ENCODE results near the gene TMEM156. TPM values are rescaled to one million over a fixed set of nuclear protein-coding genes. Genes with fewer than 3 reads are reported as not detected.

Gene TMEM156
- polyA plus RNA-seq, 3 donors = 0.31 to 1.1 (median 0.43) TPM

DNA sequence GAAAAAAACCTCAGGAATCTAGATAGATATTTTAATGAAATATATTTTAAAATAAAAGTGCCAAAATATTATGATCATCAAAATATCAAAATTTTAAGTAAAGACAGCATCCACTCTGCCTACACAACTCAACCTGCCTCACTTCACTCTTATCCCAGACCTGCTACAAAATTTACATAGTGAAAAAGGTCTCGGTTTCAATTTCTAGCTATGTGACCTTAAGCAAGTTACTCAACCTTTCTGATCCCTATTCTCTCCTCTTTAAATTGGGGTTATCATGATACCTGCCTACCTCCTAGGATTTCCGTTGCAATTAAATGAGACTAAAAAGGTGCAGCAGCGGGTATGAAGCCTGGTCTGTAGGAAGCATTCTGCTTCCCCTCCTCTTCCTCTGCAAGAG is 91.7 kb downstream of the TMEM156 start:
- Histone ChIP-seq H3K4me2 (replicated peaks; ENCODE audit: extremely low read depth, low read length, poor library complexity, severe bottlenecking) (no peak overlapping the region), H3K79me2 (ENCODE audit: insufficient read depth, low read length) (no peaks in the 10 kb centered on the region), H3K9ac (ENCODE audit: insufficient read depth, low read length, poor library complexity, severe bottlenecking) (no peak overlapping the region), H3K27me3 (ENCODE audit: control insufficient read depth in 2 of 2, insufficient read depth in 2 of 2, low read length in 2 of 2) (no peaks in the 10 kb centered on the region), H2AFZ (ENCODE audit: insufficient read depth, low read depth, low read length, poor library complexity, severe bottlenecking) (no peak overlapping the region), H3K4me3 (replicated peaks in 1 of 3; ENCODE audit: low read depth in 2 of 3, low read length in 3 of 3) (no peak overlapping the region), H3K36me3 (replicated peaks in 1 of 2; ENCODE audit: control insufficient read depth in 1 of 2, insufficient read depth in 2 of 2, low read length in 2 of 2) (peaks cover 25 to 88% of the 10 kb centered on the region in 2 donors), H3K4me1 (ENCODE audit: control insufficient read depth in 1 of 2, insufficient read depth in 2 of 2, low read length in 2 of 2) (no peaks in the 10 kb centered on the region), H3K27ac (ENCODE audit: low read depth in 1 of 2, low read length in 2 of 2) (no peak overlapping the region), H3K9me3 (replicated peaks in 1 of 2; ENCODE audit: control insufficient read depth in 1 of 2, insufficient read depth in 1 of 2, low read length in 2 of 2) (no peaks in the 10 kb centered on the region), H4K20me1 (ENCODE audit: insufficient read depth, low read length) (no peaks in the 10 kb centered on the region)
- intact Hi-C loops (cut with micrococcal nuclease) = no loop called here
- H3K4me3 Mint-ChIP-seq = no peak overlapping the region
- WGBS (ENCODE audit: insufficient coverage) = 100% methylated on average over 2 of the region's 3 CpGs
- no peaks in the 10 kb centered on the region for H3K9me3 Mint-ChIP-seq
- no peaks in the 10 kb centered on the region for H3K4me1 Mint-ChIP-seq
- no peak overlapping the region for H3K27ac Mint-ChIP-seq
- no peak for DNase-seq
- TF ChIP-seq, protein P1, sequence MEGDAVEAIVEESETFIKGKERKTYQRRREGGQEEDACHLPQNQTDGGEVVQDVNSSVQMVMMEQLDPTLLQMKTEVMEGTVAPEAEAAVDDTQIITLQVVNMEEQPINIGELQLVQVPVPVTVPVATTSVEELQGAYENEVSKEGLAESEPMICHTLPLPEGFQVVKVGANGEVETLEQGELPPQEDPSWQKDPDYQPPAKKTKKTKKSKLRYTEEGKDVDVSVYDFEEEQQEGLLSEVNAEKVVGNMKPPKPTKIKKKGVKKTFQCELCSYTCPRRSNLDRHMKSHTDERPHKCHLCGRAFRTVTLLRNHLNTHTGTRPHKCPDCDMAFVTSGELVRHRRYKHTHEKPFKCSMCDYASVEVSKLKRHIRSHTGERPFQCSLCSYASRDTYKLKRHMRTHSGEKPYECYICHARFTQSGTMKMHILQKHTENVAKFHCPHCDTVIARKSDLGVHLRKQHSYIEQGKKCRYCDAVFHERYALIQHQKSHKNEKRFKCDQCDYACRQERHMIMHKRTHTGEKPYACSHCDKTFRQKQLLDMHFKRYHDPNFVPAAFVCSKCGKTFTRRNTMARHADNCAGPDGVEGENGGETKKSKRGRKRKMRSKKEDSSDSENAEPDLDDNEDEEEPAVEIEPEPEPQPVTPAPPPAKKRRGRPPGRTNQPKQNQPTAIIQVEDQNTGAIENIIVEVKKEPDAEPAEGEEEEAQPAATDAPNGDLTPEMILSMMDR (IDR thresholded peaks at IDR 0.05) = no peak
- H3K27me3 Mint-ChIP-seq (ENCODE audit: low read depth in 3 of 3) = no peaks in the 10 kb centered on the region
- H3K36me3 Mint-ChIP-seq = peaks cover 64 to 77% of the 10 kb centered on the region in 2 donors

DNA sequence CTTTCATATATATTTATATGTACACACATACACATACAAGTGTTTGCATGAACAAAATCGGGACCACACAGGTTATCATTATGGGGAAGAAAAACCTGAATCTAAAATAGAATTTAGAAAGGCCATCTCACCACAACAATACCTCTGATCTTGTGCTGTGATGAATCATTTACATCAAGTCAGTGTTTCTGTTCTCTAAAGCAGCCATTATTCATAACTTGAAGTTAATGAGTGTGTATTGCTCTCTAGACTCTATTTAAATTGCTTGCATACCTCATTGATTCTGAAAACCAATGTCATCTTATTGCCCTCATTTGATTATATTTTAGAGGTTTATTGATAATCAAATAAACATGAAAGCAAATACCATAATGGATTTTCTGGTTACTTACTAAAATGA is 93.0 kb downstream of the TMEM156 start:
- Histone ChIP-seq H3K27ac (ENCODE audit: low read depth in 1 of 2, low read length in 2 of 2) (no peak overlapping the region), H3K9me3 (replicated peaks in 1 of 2; ENCODE audit: control insufficient read depth in 1 of 2, insufficient read depth in 1 of 2, low read length in 2 of 2) (no peaks in the 10 kb centered on the region), H3K36me3 (replicated peaks in 1 of 2; ENCODE audit: control insufficient read depth in 1 of 2, insufficient read depth in 2 of 2, low read length in 2 of 2) (peaks cover 22 to 88% of the 10 kb centered on the region in 2 donors), H3K9ac (ENCODE audit: insufficient read depth, low read length, poor library complexity, severe bottlenecking) (no peak overlapping the region), H3K4me2 (replicated peaks; ENCODE audit: extremely low read depth, low read length, poor library complexity, severe bottlenecking) (no peak overlapping the region), H3K4me1 (ENCODE audit: control insufficient read depth in 1 of 2, insufficient read depth in 2 of 2, low read length in 2 of 2) (no peaks in the 10 kb centered on the region), H4K20me1 (ENCODE audit: insufficient read depth, low read length) (no peaks in the 10 kb centered on the region), H3K79me2 (ENCODE audit: insufficient read depth, low read length) (no peaks in the 10 kb centered on the region), H2AFZ (ENCODE audit: insufficient read depth, low read depth, low read length, poor library complexity, severe bottlenecking) (no peak overlapping the region), H3K4me3 (replicated peaks in 1 of 3; ENCODE audit: low read depth in 2 of 3, low read length in 3 of 3) (no peak overlapping the region), H3K27me3 (ENCODE audit: control insufficient read depth in 2 of 2, insufficient read depth in 2 of 2, low read length in 2 of 2) (no peaks in the 10 kb centered on the region)
- Mint-ChIP-seq H3K4me1 (no peaks in the 10 kb centered on the region), H3K27me3 (ENCODE audit: low read depth in 3 of 3) (no peaks in the 10 kb centered on the region), H3K4me3 (no peak overlapping the region), H3K9me3 (no peaks in the 10 kb centered on the region), H3K36me3 (peaks cover 59 to 79% of the 10 kb centered on the region in 2 donors), H3K27ac (no peak overlapping the region)
- intact Hi-C loops (cut with micrococcal nuclease) = no loop called here
- TF ChIP-seq, protein P1 (IDR thresholded peaks at IDR 0.05) = no peak
- no peak for DNase-seq
- no CpG with 5 or more reads among the region's 1 CpG for WGBS (ENCODE audit: insufficient coverage)

Data from CD14-positive monocyte (primary cell).